Measurements from ENCODE around the gene BHLHE40. TPM values are rescaled to one million over a fixed set of nuclear protein-coding genes. Genes with fewer than 3 reads are reported as not detected.

The BHLHE40 gene
- total RNA-seq, 1 donor from 2014 or later, result 347 TPM

DNA sequence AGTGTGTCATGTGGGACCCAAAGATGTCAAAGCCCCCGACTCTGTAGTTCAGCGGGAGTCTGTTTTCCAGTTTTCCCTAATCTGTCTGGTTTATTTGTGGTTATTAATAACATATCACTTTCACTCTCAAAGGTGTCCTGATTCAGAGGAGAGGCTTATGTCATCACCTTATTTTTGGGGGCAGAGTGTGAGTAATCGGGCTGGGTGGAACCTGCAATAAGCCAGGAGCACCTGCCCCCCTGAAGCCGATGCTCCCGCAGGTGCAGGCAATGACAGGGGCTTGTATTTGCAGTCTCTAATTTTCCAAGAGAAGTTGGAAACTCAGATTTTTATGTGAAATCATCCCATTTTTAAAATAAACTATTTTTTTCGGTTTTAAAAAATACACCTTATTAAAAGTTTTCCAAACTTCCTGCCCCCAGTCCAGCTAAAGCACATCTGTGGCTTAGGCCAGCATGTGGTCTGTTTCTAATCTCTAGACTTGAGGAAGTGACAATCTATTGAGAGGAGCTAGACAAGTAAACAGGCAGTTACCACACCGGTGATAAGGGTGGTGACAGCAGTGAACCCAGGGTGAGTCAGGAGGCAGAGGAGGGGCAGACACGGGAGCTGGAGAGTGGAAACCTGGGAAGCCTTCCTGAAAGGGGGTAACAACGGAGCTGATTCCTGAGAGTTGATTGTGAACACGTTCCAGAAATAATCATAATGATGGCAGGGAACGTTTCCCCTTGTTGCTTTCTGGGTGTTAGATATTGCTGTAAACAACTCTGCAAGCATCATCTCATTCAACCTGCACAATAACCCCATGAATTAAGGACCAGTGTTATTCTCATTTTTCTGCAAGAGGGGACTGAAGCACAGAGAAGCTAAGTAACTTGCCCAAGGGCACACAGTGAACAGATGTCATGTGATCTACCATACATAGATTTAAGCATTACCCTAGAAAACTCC is 37.2 kb downstream of the BHLHE40 start:
- Histone ChIP-seq H3K4me1 (peaks cover 61% of the 10 kb centered on the region), H3K27ac (peak overlapping the region; percentile 78)
- DNase-seq (ENCODE audit: extremely low spot score in 2 of 2), result no peak

GRCh38 chr3:5017925-5018531 is 38.8 kb downstream of the BHLHE40 start:
- H3K4me1 ChIP-seq, result peaks cover 48% of the 10 kb centered on the region
- no peaks in the 10 kb centered on the region for H3K9me3 ChIP-seq
- intact Hi-C loops (cut with DNase I), result no loop called here
- DNase-seq (ENCODE audit: extremely low spot score in 2 of 2), result no peak
- TF ChIP-seq POLR2A (IDR thresholded peaks at IDR 0.05), result no peak
- TF ChIP-seq, protein P1, sequence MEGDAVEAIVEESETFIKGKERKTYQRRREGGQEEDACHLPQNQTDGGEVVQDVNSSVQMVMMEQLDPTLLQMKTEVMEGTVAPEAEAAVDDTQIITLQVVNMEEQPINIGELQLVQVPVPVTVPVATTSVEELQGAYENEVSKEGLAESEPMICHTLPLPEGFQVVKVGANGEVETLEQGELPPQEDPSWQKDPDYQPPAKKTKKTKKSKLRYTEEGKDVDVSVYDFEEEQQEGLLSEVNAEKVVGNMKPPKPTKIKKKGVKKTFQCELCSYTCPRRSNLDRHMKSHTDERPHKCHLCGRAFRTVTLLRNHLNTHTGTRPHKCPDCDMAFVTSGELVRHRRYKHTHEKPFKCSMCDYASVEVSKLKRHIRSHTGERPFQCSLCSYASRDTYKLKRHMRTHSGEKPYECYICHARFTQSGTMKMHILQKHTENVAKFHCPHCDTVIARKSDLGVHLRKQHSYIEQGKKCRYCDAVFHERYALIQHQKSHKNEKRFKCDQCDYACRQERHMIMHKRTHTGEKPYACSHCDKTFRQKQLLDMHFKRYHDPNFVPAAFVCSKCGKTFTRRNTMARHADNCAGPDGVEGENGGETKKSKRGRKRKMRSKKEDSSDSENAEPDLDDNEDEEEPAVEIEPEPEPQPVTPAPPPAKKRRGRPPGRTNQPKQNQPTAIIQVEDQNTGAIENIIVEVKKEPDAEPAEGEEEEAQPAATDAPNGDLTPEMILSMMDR (IDR thresholded peaks at IDR 0.05), result no peak
- TF ChIP-seq POLR2AphosphoS5 (IDR thresholded peaks at IDR 0.05; ENCODE audit: insufficient read depth in 1 of 2, low read depth in 1 of 2), result peak; percentile 57 to 66
- H3K27ac ChIP-seq, result peak overlapping the region; percentile 78
- no peaks in the 10 kb centered on the region for H3K36me3 ChIP-seq
- H3K27me3 ChIP-seq, result no peaks in the 10 kb centered on the region
- no peak overlapping the region for H3K4me3 ChIP-seq

More for the DNA sequence above, 37.2 kb downstream of the BHLHE40 start:
- intact Hi-C loops (cut with DNase I), result no loop called here
- H3K4me3 ChIP-seq, result no peak overlapping the region
- no peaks in the 10 kb centered on the region for H3K27me3 ChIP-seq
- no peaks in the 10 kb centered on the region for H3K36me3 ChIP-seq
- no peaks in the 10 kb centered on the region for H3K9me3 ChIP-seq
- TF ChIP-seq, protein P1 (IDR thresholded peaks at IDR 0.05), result no peak
- peak in 1 of 2 donors; percentile 30 for TF ChIP-seq POLR2AphosphoS5 (IDR thresholded peaks at IDR 0.05; ENCODE audit: insufficient read depth in 1 of 2, low read depth in 1 of 2)

DNA sequence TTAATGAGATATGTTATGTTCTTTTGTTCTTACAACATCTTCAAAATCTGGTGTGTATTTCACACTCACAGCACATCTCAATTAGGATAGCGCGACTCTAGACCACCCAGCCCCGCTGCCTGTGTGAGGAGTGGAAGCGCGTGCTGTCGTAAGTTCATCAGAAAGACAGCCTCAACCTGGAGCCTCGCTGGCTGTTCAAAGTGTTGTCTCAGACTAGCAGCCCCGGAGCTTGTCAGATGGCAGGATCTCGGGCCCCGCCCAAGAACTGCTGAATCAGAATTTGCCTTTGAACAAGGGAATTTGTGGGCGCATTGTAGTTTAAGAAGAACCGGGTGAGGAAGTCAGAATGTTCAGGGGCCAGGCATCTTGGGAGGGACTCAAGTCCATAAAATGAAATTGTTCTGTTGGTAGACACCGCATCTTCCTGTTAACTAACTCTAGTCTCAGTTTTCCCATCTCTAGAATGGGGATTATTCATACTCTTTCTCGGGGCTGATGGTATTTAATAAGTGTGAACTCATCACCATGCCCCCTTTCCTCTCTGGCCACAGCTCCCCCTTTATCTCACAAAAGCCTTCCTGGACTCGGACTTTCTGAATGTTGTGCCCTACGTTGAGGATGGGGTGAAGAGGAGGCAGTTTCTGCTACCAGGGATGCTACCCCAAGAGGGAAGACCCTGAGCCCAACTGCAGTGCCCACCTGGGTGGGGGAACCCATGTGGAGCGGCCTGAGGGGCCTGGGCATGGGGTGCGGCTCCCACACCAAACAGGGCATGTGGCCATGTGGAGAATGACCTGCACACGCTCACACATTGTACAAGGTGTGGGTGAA is 40.4 kb downstream of the BHLHE40 start:
- Histone ChIP-seq H3K9me3 (no peaks in the 10 kb centered on the region), H3K27ac (peak overlapping the region; percentile 78), H3K27me3 (no peaks in the 10 kb centered on the region), H3K4me1 (peaks cover 42% of the 10 kb centered on the region), H3K4me3 (no peak overlapping the region), H3K36me3 (no peaks in the 10 kb centered on the region)
- DNase-seq (ENCODE audit: extremely low spot score in 2 of 2), result no peak
- TF ChIP-seq POLR2AphosphoS5 (IDR thresholded peaks at IDR 0.05; ENCODE audit: insufficient read depth in 1 of 2, low read depth in 1 of 2), result no peak
- TF ChIP-seq, protein P1 (IDR thresholded peaks at IDR 0.05), result no peak
- no peak for TF ChIP-seq POLR2A (IDR thresholded peaks at IDR 0.05)
- intact Hi-C loops (cut with DNase I), result no loop called here

- no peaks in the 10 kb centered on the region for H3K9me3 ChIP-seq
- H3K27ac ChIP-seq, result peak overlapping the region; percentile 78
- no peak for TF ChIP-seq POLR2AphosphoS5 (IDR thresholded peaks at IDR 0.05; ENCODE audit: insufficient read depth in 1 of 2, low read depth in 1 of 2)
- TF ChIP-seq POLR2A (IDR thresholded peaks at IDR 0.05), result no peak
- TF ChIP-seq, protein P1 (IDR thresholded peaks at IDR 0.05), result no peak
- intact Hi-C loops (cut with DNase I), result no loop called here
- peaks cover 42% of the 10 kb centered on the region for H3K4me1 ChIP-seq
- no peaks in the 10 kb centered on the region for H3K27me3 ChIP-seq
- H3K36me3 ChIP-seq, result no peaks in the 10 kb centered on the region
- no peak overlapping the region for H3K4me3 ChIP-seq
- no peak for DNase-seq (ENCODE audit: extremely low spot score in 2 of 2)
Measured at GRCh38 chr3:5020242-5020722, 41.0 kb downstream of the BHLHE40 start.
